ENCODE measurements around the gene GNAI3. TPM values are rescaled to one million over a fixed set of nuclear protein-coding genes. Genes with fewer than 3 reads are reported as not detected.

GNAI3 gene
- total and polyA plus RNA-seq, 12 donors = 1.6 to 3.6 (median 2.7) TPM

GRCh38 chr1:109539676-109540075, 8.7 kb upstream of the GNAI3 start, which contains the start of gene GPR61:
Gene GPR61 (plus strand): TSS chr1:109539872. CDS start chr1:109543023, 3,151 bp downstream.
- intact Hi-C loops (cut with DNase I) = loop anchor here in 6 of 10 donors (5.0 to 10.0 kb wide), 5 partner anchors 88 to 445 kb away; partner anchors contain the start of genes AHCYL1 (in 3 of the 6) and EPS8L3 (in 1 of the 6)
- TF ChIP-seq CTCF (IDR thresholded peaks at IDR 0.05) = no peak
- 35 to 45% methylated on average over 7 of the region's 7 CpGs for WGBS, 2 donors

GRCh38 chr1:109541102-109541501, 7.3 kb upstream of the GNAI3 start:
- no peaks in the 10 kb centered on the region for H3K9me3 ChIP-seq
- no peaks in the 10 kb centered on the region for H3K36me3 ChIP-seq
- 67 to 70% methylated on average over 3 of the region's 3 CpGs for WGBS, 2 donors
- H3K27ac ChIP-seq = no peak overlapping the region
- no peak overlapping the region for H3K4me3 ChIP-seq
- H3K4me1 ChIP-seq = peaks cover 0 to 16% (median 7%) of the 10 kb centered on the region in 9 donors
- no peak for DNase-seq
- no peak for ATAC-seq
- no peaks in the 10 kb centered on the region for H3K27me3 ChIP-seq
- no peak for TF ChIP-seq CTCF (IDR thresholded peaks at IDR 0.05)
- intact Hi-C loops (cut with DNase I) = loop anchor here in 5 of 10 donors (5.0 to 10.0 kb wide), 4 partner anchors 86 to 444 kb away; partner anchors contain the start of genes AHCYL1 (in 3 of the 5) and EPS8L3 (in 1 of the 5)

More at GRCh38 chr1:109539676-109540075, 8.7 kb upstream of the GNAI3 start, which contains the start of gene GPR61:
- Histone ChIP-seq H3K4me1 (peaks cover 0 to 31% (median 9%) of the 10 kb centered on the region in 9 donors), H3K9me3 (no peaks in the 10 kb centered on the region), H3K4me3 (no peak within 1 kb of the TSS), H3K27me3 (no peaks in the 10 kb centered on the region), H3K27ac (no peak within 1 kb of the TSS), H3K36me3 (no peaks in the 10 kb centered on the region)
- ATAC-seq (no peak), DNase-seq (no peak)

- H3K27ac ChIP-seq = no peak overlapping the region
- DNase-seq (no peak), ATAC-seq (no peak)
- WGBS, 2 donors = 88 to 94% methylated on average over 10 of the region's 10 CpGs
- no peaks in the 10 kb centered on the region for H3K9me3 ChIP-seq
- H3K36me3 ChIP-seq = no peaks in the 10 kb centered on the region
- H3K4me3 ChIP-seq = no peak overlapping the region
- no peaks in the 10 kb centered on the region for H3K27me3 ChIP-seq
- H3K4me1 ChIP-seq = peaks cover 0 to 18% (median 12%) of the 10 kb centered on the region in 9 donors
- intact Hi-C loops (cut with DNase I) = loop anchor here in 5 of 10 donors (5.0 to 10.0 kb wide), 4 partner anchors 85 to 442 kb away; partner anchors contain the start of genes AHCYL1 (in 3 of the 5) and EPS8L3 (in 1 of the 5)
- TF ChIP-seq CTCF (IDR thresholded peaks at IDR 0.05) = no peak
These were observed 5.8 kb upstream of the GNAI3 start for GRCh38 chr1:109542657-109543056.

GRCh38 chr1:109543283-109543987, 5.0 kb upstream of the GNAI3 start:
- no peak for TF ChIP-seq CTCF (IDR thresholded peaks at IDR 0.05)
- no peaks in the 10 kb centered on the region for H3K27me3 ChIP-seq
- H3K36me3 ChIP-seq = no peaks in the 10 kb centered on the region
- no peak overlapping the region for H3K4me3 ChIP-seq
- ATAC-seq = no peak
- peaks cover 0 to 19% (median 13%) of the 10 kb centered on the region in 9 donors for H3K4me1 ChIP-seq
- 89 to 92% methylated on average over 24 of the region's 24 CpGs for WGBS, 2 donors
- intact Hi-C loops (cut with DNase I) = loop anchor here in 5 of 10 donors (5.0 to 10.0 kb wide), 4 partner anchors 84 to 441 kb away; partner anchors contain the start of genes AHCYL1 (in 3 of the 5) and EPS8L3 (in 1 of the 5)
- H3K27ac ChIP-seq = no peak overlapping the region
- H3K9me3 ChIP-seq = no peaks in the 10 kb centered on the region
- DNase-seq = no peak
